Caco-2 (cell line): ENCODE measurements around the gene PGAM2. TPM values are rescaled to one million over a fixed set of nuclear protein-coding genes. Genes with fewer than 3 reads are reported as not detected.

ENCODE experiments used
- BruUV-seq: library from RNA; stranded (reverse); fragments of 400-500 nt; replicated peaks from 2 replicates; lab custom pipeline; 2021; lab: Mats Ljungman, UMichigan
- CTCF ChIA-PET: fragments of 300-600 bp; sonication (Branson Sonifier 250); formaldehyde crosslinking; loops from one replicate; lab custom pipeline; 2022; ENCODE audit warnings: antibody characterized with exemption; lab: Charles Lee
- POLR2A ChIA-PET: fragments of 300-600 bp; sonication (Branson Sonifier 250); formaldehyde crosslinking; loops from one replicate; lab custom pipeline; 2022; ENCODE audit warnings: antibody characterized with exemption; lab: Charles Lee
- DNase-seq, 2 experiments: peaks; one replicate each; pipeline versions ENCODE4 v3.0.0 to v3.0.0-alpha.2; 2020 to 2022
- H3K27me3 ChIP-seq: replicated peaks from 2 replicates; pipeline ENCODE4 v1.6.0; 2011; ENCODE audit warnings: low read length; ENCODE audit not compliant: control insufficient read depth, insufficient read depth
- H3K36me3 ChIP-seq: 2 replicates; pipeline ENCODE4 v1.5.1; 2011; ENCODE audit warnings: low read length; ENCODE audit not compliant: control insufficient read depth, insufficient read depth
- H3K4me1 ChIP-seq: fragments of 250-450 bp; sonication (Bioruptor Pico); 2 replicates; pipeline ENCODE4 v1.5.1; 2020; ENCODE audit warnings: mild to moderate bottlenecking
- H3K4me3 ChIP-seq: 2 replicates; pipeline ENCODE4 v1.5.1; 2011; ENCODE audit warnings: low read depth, mild to moderate bottlenecking, control low read depth, low read length
- H3K9me3 ChIP-seq: fragments of 250-450 bp; sonication (Bioruptor Pico); 2 replicates; pipeline ENCODE4 v1.5.1; 2020; ENCODE audit warnings: mild to moderate bottlenecking, moderate library complexity
- H3K27ac Mint-ChIP-seq: one replicate; pipeline ENCODE4 v1.8.0; 2022; ENCODE audit warnings: mixed read lengths; ENCODE audit not compliant: unreplicated experiment
- H3K27me3 Mint-ChIP-seq: one replicate; pipeline ENCODE4 v1.8.0; 2022; ENCODE audit warnings: mixed read lengths; ENCODE audit not compliant: insufficient read depth, unreplicated experiment
- H3K36me3 Mint-ChIP-seq: one replicate; pipeline ENCODE4 v1.8.0; 2022; ENCODE audit warnings: mild to moderate bottlenecking, mixed read lengths; ENCODE audit not compliant: insufficient read depth, unreplicated experiment
- H3K4me1 Mint-ChIP-seq: one replicate; pipeline ENCODE4 v1.8.0; 2022; ENCODE audit warnings: low read depth, mixed read lengths; ENCODE audit not compliant: unreplicated experiment
- H3K4me3 Mint-ChIP-seq: one replicate; pipeline ENCODE4 v1.8.0; 2022; ENCODE audit warnings: mild to moderate bottlenecking, moderate library complexity, mixed read lengths; ENCODE audit not compliant: unreplicated experiment
- H3K9me3 Mint-ChIP-seq: one replicate; pipeline ENCODE4 v1.8.0; 2022; ENCODE audit warnings: mixed read lengths; ENCODE audit not compliant: unreplicated experiment
- intact Hi-C: fragments of 100-400 bp; cut with micrococcal nuclease; formaldehyde crosslinking; loops from one replicate; pipeline ENCODE4 v1.10.0; 2022; ENCODE audit not compliant: unreplicated experiment
- total RNA-seq: library from RNA; stranded (reverse); gene quantifications from 2 replicates; pipeline ENCODE4 v1.2.3, GENCODE V29; 2022
- TF ChIP-seq, protein P1 (sequence below), 2 experiments: fragments of 200-600 bp in 1 of 2; IDR thresholded peaks; 1 replicate in 1 of 2; 2 replicates in 1 of 2; pipeline versions ENCODE4 v1.5.1 to v1.8.0; 2011 to 2022; ENCODE audit warnings: antibody characterized with exemption in 1 of 2, control low read depth in 1 of 2, inconsistent platforms in 1 of 2, low read depth in 1 of 2, low read length in 1 of 2, mild to moderate bottlenecking in 1 of 2, moderate library complexity in 1 of 2; ENCODE audit not compliant: insufficient read depth in 1 of 2, severe bottlenecking in 1 of 2, unreplicated experiment in 1 of 2

Gene PGAM2
- total RNA-seq, 1 experiment from 2014 or later, result not detected

DNA sequence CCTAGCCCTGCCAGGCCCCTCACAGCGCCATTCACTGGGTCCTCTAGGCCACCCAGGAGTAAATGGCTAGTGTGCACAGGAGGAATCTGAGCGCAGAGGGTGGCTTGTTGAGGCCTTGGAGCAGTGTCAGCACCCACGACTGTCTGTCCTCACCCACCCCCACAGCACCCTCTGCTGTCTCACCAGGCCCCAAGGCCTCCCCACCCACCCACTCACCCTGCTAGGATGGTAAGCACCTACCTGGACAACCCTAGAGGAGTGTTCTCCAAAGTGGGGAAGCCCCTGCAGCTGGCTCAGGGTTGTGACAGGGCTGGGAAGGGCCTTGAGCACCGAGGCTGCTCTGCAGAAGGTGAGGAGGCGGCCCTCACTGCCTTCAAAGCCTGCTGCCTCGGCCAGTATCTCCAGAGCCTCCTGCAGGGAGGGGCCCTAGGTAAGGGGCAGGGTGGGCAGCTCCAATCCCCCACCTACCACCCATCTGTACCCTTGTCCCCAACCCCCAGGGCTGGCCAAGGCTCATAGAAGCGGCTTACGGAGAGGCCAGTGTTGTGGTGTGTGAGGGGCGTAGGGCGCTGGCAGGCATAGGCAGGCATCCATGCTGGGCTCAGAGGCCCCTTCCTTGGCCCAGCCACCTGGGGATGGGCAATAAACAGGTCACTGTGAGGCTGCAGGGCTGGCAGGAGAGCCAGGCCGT lies 14.1 kb upstream of the PGAM2 start:
- H3K27me3 Mint-ChIP-seq, result no peaks in the 10 kb centered on the region
- intact Hi-C loops, result loop anchor here (5.0 kb wide), 2 partner anchors 62 to 123 kb away; partner anchors contain the start of gene YKT6
- no peaks in the 10 kb centered on the region for H3K9me3 Mint-ChIP-seq
- no peak overlapping the region for H3K27ac Mint-ChIP-seq
- BruUV-seq, result no TSS peak
- POLR2A ChIA-PET, result no interaction called here
- Histone ChIP-seq H3K36me3 (peaks cover 9% of the 10 kb centered on the region), H3K27me3 (no peaks in the 10 kb centered on the region), H3K4me3 (no peak overlapping the region), H3K4me1 (no peaks in the 10 kb centered on the region), H3K9me3 (no peaks in the 10 kb centered on the region)
- peaks cover 24% of the 10 kb centered on the region for H3K36me3 Mint-ChIP-seq
- TF ChIP-seq, protein P1, sequence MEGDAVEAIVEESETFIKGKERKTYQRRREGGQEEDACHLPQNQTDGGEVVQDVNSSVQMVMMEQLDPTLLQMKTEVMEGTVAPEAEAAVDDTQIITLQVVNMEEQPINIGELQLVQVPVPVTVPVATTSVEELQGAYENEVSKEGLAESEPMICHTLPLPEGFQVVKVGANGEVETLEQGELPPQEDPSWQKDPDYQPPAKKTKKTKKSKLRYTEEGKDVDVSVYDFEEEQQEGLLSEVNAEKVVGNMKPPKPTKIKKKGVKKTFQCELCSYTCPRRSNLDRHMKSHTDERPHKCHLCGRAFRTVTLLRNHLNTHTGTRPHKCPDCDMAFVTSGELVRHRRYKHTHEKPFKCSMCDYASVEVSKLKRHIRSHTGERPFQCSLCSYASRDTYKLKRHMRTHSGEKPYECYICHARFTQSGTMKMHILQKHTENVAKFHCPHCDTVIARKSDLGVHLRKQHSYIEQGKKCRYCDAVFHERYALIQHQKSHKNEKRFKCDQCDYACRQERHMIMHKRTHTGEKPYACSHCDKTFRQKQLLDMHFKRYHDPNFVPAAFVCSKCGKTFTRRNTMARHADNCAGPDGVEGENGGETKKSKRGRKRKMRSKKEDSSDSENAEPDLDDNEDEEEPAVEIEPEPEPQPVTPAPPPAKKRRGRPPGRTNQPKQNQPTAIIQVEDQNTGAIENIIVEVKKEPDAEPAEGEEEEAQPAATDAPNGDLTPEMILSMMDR (IDR thresholded peaks at IDR 0.05; ENCODE audit: insufficient read depth in 1 of 2, low read depth in 1 of 2, low read length in 1 of 2, severe bottlenecking in 1 of 2, unreplicated experiment in 1 of 2), result no peak
- DNase-seq, result no peak
- H3K4me1 Mint-ChIP-seq, result no peaks in the 10 kb centered on the region
- H3K4me3 Mint-ChIP-seq, result no peak overlapping the region
- CTCF ChIA-PET, result no interaction called here

DNA sequence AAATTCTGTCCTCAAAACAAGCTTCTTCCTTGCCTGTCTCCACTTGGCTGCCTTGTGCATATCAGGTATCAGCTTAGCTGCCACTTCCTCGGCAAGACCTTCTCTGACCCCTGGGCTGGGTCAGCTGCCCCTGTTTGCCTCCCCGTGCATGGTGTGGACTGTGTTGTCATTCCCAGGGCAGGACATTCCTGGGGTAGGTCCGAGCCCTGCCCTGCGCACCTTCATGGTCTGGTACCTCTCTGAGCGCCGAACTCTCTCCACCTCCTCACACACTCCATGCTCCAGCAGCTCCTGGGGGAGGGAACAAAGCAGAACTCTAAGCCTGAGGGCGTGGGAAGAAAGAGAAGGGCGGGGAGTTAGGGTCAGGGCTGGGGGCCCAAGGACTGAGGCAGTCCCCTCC lies 13.2 kb upstream of the PGAM2 start:
- H3K4me1 Mint-ChIP-seq, result no peaks in the 10 kb centered on the region
- peaks cover 9% of the 10 kb centered on the region for H3K36me3 ChIP-seq
- no peak for DNase-seq
- no peaks in the 10 kb centered on the region for H3K9me3 Mint-ChIP-seq
- H3K4me1 ChIP-seq, result no peaks in the 10 kb centered on the region
- H3K4me3 ChIP-seq, result no peak overlapping the region
- no peaks in the 10 kb centered on the region for H3K27me3 Mint-ChIP-seq
- TF ChIP-seq, protein P1 (IDR thresholded peaks at IDR 0.05; ENCODE audit: insufficient read depth in 1 of 2, low read depth in 1 of 2, low read length in 1 of 2, severe bottlenecking in 1 of 2, unreplicated experiment in 1 of 2), result no peak
- intact Hi-C loops, result no loop called here
- H3K36me3 Mint-ChIP-seq, result peaks cover 26% of the 10 kb centered on the region
- no peaks in the 10 kb centered on the region for H3K9me3 ChIP-seq
- H3K4me3 Mint-ChIP-seq, result no peak overlapping the region
- H3K27me3 ChIP-seq, result no peaks in the 10 kb centered on the region
- POLR2A ChIA-PET, result no interaction called here
- CTCF ChIA-PET, result no interaction called here
- no peak overlapping the region for H3K27ac Mint-ChIP-seq
- no TSS peak for BruUV-seq

DNA sequence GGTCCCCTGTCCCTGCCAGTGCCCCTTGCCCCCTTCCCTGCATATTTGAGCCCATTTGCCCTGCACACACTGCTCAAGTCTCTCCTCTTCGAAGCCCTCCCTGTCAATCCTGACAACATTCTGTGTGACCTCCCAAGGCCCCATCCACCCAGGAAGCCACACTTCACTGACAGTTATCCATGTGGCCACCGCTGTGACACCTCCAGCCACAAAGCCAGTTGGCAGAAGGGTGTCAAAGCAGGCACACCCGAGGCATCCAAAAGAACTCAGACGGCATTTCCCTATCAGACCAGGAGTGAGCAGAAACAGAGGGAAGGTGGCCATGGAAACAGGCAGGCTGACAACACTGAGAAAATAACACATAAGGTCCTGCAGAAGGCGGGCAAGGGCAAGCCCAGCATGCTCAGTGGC lies 12.3 kb upstream of the PGAM2 start:
- DNase-seq, result no peak
- no peaks in the 10 kb centered on the region for H3K9me3 Mint-ChIP-seq
- intact Hi-C loops, result no loop called here
- no peak overlapping the region for H3K27ac Mint-ChIP-seq
- TF ChIP-seq, protein P1 (IDR thresholded peaks at IDR 0.05; ENCODE audit: insufficient read depth in 1 of 2, low read depth in 1 of 2, low read length in 1 of 2, severe bottlenecking in 1 of 2, unreplicated experiment in 1 of 2), result no peak
- H3K4me1 Mint-ChIP-seq, result no peaks in the 10 kb centered on the region
- Histone ChIP-seq H3K36me3 (peaks cover 9% of the 10 kb centered on the region), H3K4me3 (no peak overlapping the region), H3K27me3 (no peaks in the 10 kb centered on the region), H3K9me3 (no peaks in the 10 kb centered on the region), H3K4me1 (no peaks in the 10 kb centered on the region; the same call in 1 of the 2 replicates)
- CTCF ChIA-PET, result no interaction called here
- H3K36me3 Mint-ChIP-seq, result peaks cover 35% of the 10 kb centered on the region
- POLR2A ChIA-PET, result no interaction called here
- no peaks in the 10 kb centered on the region for H3K27me3 Mint-ChIP-seq
- BruUV-seq, result no TSS peak
- no peak overlapping the region for H3K4me3 Mint-ChIP-seq
